Measurements from ENCODE around the gene BHLHE40. TPM values are rescaled to one million over a fixed set of nuclear protein-coding genes. Genes with fewer than 3 reads are reported as not detected.

Gene BHLHE40
- 38.5 and 42.9 TPM in 2 replicates for total RNA-seq

- TF ChIP-seq CTCF (IDR thresholded peaks at IDR 0.05; ENCODE audit: insufficient read depth, low read length, severe bottlenecking) = no peak
- peak within 1 kb of the TSS; percentile 95 for H3K4me3 ChIP-seq (ENCODE audit: low read depth, low read length)
- H3K36me3 ChIP-seq (ENCODE audit: control insufficient read depth, insufficient read depth, low read length) = peaks cover 20% of the 10 kb centered on the region
- DNase-seq (ENCODE audit: low read depth) = no peak
- H3K27me3 ChIP-seq (ENCODE audit: control insufficient read depth, insufficient read depth, low read length) = no peaks in the 10 kb centered on the region
- no peak for FAIRE-seq
Measured at GRCh38 chr3:4979428-4980228, at the start of gene BHLHE40. Gene BHLHE40, plus strand, starts transcription at chr3:4979437. Its CDS starts 282 bp downstream, at chr3:4979719.

DNA sequence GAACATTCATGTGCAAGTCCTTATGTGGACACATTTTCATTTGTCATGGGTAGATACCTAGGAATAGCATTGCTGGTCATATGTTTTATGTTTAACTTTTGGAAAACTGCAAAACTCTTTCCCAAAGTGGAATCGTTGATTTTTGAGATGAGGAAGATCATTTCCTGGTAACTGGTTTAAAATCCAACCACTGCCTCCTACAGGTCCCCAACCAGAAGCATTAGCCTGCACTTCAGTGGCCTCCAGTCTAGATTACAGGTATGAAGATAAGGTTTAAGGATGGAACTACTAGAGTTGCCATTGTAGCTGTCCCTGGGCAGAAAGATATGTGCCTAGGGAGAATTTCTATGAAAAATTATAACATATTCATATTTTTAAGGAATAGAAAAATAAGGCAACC lies 48.7 kb upstream of the BHLHE40 start:
- Histone ChIP-seq H3K36me3 (ENCODE audit: control insufficient read depth, insufficient read depth, low read length) (no peaks in the 10 kb centered on the region), H3K4me3 (ENCODE audit: low read depth, low read length) (no peak overlapping the region), H3K27me3 (ENCODE audit: control insufficient read depth, insufficient read depth, low read length) (no peaks in the 10 kb centered on the region)
- no peak for FAIRE-seq
- DNase-seq (ENCODE audit: low read depth) = no peak
- no peak for TF ChIP-seq CTCF (IDR thresholded peaks at IDR 0.05; ENCODE audit: insufficient read depth, low read length, severe bottlenecking)

GRCh38 chr3:4934050-4934449 lies 45.2 kb upstream of the BHLHE40 start:
- Histone ChIP-seq H3K36me3 (ENCODE audit: control insufficient read depth, insufficient read depth, low read length) (no peaks in the 10 kb centered on the region), H3K27me3 (ENCODE audit: control insufficient read depth, insufficient read depth, low read length) (no peaks in the 10 kb centered on the region), H3K4me3 (ENCODE audit: low read depth, low read length) (no peak overlapping the region)
- DNase-seq (ENCODE audit: low read depth) (no peak), FAIRE-seq (no peak)
- no peak for TF ChIP-seq CTCF (IDR thresholded peaks at IDR 0.05; ENCODE audit: insufficient read depth, low read length, severe bottlenecking)

DNA sequence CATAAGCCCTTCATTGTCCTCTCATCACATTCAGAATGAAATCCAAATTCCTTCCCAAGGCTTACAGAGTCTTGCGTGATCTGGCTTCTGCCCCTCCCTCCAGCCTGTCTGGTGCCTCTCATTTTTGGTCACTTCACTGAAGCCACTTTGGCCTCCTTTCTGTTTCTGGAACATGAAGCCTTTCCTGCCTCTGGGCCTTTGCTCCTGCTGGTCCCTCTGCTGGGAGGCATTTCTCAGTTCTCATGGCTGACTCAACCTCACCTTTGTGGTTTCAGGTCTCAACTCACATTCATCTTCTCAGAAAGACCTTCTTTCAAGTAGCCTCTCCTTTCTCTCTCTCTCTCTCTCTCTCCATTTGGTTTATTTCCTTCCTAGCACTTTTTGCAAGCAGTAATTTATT lies 43.9 kb upstream of the BHLHE40 start:
- peak; percentile 38 for DNase-seq (ENCODE audit: low read depth)

DNA sequence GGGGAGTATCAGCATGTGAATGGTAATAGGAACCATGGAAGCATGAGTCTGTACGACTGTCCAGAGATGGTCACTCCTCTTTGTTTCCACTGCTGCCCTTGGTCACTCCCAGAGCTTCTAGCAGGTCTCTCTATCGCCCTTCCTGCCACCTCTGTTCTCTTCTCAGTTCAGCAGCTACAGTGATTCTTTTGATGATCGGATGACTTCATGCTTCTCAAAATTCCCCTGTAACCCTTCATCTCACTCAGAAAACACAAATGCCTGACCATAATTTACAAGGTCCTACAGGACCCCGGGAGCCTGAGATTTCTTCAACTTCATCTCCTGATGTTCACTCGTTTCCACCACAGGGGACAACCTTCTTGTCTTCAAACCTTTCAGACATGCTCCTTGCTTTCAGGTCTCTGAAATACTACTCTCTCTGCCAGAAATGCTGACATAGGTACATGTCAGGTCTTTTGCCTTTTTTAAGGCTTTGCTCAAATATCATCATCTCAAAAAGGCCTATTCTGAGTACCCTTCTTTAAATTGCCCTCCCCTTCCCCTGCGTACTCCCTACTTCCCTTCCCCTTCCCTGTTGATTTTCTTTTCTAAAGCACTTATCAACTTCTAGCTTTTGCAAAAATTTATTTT lies 42.1 kb upstream of the BHLHE40 start:
- no peaks in the 10 kb centered on the region for H3K36me3 ChIP-seq (ENCODE audit: control insufficient read depth, insufficient read depth, low read length)
- TF ChIP-seq CTCF (IDR thresholded peaks at IDR 0.05; ENCODE audit: insufficient read depth, low read length, severe bottlenecking) = no peak
- DNase-seq (ENCODE audit: low read depth) = no peak
- H3K27me3 ChIP-seq (ENCODE audit: control insufficient read depth, insufficient read depth, low read length) = no peaks in the 10 kb centered on the region
- H3K4me3 ChIP-seq (ENCODE audit: low read depth, low read length) = no peak overlapping the region
- peak; percentile 23 for FAIRE-seq

More for the DNA sequence above, 43.9 kb upstream of the BHLHE40 start:
- Histone ChIP-seq H3K36me3 (ENCODE audit: control insufficient read depth, insufficient read depth, low read length) (no peaks in the 10 kb centered on the region), H3K27me3 (ENCODE audit: control insufficient read depth, insufficient read depth, low read length) (no peaks in the 10 kb centered on the region), H3K4me3 (ENCODE audit: low read depth, low read length) (no peak overlapping the region)
- no peak for TF ChIP-seq CTCF (IDR thresholded peaks at IDR 0.05; ENCODE audit: insufficient read depth, low read length, severe bottlenecking)
- FAIRE-seq = no peak
